Midbrain (tissue), 1 donor: ENCODE results near the gene DDX42.
A peak's percentile ranks its signal among the peaks of the same experiment; 100 is the strongest.
"Not testable (repeated sequence)": the region's sequence is repeated elsewhere in the genome, so short reads cannot be mapped to it uniquely, and the experiment has no call there.

Experiments used
- DNase-seq: peaks from one replicate; lab custom pipeline; 2025; lab: John Stamatoyannopoulos, UW

The DDX42 gene

DNA sequence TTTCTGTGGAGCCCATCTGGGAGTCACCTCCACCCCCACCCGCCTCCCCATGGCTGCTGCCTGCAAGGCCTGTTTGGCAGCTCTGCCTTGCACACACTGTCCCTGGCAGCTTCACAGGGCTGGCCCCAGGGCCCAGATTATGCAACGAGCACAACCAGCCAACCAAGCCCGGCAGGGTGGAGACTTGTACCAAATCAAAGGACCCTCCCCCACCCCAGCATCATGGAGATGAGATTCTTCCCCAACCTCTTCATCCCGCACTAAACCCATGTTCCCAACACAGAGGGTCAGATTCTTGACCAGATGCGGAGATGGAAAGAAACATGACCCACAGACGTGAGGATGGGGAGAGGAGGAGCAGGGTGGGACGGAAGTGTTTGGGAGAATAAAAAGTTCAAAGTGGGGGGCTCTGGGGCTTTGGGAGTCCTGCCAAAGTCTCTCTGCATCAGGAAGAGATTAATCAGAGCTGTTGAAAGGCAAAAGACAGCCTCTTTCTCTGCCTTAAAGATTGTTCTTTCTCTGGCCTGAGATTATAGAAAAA lies 64.7 kb downstream of the DDX42 start:
- peak; percentile 91 for DNase-seq

DNA sequence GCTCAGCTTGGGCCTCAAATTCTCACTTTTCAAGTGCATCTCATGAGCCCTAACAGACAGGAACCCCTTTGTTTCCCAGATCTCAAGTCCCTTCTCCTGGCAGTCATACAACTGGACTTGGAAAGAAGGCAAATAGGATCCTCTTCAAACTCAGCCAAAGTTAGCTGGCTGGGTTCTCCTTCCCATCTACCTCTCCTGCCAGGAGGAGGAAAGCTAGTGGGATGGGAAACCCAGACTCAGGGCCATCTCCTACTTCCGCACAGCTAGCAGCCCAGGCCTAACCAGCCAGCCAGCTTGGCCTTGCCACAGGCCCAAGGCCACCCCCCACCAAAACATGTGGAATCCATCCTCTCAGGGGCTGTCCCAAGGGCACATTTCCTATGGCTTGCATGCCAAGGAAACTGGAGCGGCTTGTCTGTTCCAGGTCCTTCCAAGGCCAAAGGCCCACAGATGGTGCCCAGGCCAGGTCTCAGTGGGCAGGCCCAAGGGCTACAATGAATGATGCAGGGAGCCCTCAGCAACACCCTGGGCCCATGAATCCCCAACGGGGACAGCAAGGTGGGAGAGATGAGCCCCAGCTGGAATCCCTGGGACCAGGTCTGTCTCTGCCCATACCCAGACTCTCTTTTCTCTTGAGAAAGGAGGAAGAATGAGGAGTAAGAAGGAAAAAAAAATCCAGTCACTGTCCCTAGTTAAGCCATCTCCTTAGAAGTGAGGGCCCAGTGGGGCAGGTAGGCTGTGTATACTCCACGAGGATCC lies 66.8 kb downstream of the DDX42 start:
- peak; percentile 31 for DNase-seq

DNA sequence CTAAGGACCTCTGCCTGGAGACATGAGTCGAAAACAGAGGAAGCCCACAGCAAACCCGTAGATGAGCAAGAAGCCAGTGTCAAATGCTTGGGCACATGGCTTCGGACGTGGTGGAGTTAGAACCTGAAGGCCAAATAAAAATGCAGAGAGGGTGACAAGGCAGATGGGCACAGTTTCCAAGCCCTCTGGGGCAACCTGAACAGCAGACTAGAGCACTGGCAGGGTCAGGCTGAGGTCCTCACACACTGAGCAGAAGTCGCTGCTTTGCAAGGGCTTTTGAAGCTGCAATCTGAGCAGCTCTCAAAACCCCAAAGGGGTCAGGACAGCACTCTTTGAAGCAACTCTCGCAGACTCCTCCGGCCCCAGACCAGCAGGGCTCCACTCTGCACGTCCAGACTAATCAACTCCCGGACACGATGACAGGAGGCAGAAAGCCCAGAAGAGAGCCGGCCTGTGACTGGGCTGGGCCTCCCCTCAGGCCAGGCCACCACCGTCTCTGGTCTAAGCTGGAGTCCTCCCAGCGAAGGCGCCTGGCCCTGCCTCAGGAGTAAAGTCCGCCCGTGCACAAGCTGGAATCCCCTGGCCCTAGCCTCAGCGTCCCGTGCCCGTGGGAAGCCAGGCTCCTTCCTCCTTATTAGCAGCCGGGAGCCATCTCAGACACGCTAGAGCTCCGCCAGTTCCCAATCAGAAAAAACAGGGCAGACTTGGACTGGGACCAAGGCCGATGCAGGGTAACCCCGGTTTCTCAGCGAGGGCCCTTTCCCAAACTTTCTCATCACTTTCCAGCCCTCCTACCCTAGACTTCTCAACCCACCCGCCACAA lies 67.6 kb downstream of the DDX42 start:
- peak; percentile 51 for DNase-seq

GRCh38 chr17:63842173-63842539 lies 68.2 kb downstream of the DDX42 start:
- no peak for DNase-seq

DNA sequence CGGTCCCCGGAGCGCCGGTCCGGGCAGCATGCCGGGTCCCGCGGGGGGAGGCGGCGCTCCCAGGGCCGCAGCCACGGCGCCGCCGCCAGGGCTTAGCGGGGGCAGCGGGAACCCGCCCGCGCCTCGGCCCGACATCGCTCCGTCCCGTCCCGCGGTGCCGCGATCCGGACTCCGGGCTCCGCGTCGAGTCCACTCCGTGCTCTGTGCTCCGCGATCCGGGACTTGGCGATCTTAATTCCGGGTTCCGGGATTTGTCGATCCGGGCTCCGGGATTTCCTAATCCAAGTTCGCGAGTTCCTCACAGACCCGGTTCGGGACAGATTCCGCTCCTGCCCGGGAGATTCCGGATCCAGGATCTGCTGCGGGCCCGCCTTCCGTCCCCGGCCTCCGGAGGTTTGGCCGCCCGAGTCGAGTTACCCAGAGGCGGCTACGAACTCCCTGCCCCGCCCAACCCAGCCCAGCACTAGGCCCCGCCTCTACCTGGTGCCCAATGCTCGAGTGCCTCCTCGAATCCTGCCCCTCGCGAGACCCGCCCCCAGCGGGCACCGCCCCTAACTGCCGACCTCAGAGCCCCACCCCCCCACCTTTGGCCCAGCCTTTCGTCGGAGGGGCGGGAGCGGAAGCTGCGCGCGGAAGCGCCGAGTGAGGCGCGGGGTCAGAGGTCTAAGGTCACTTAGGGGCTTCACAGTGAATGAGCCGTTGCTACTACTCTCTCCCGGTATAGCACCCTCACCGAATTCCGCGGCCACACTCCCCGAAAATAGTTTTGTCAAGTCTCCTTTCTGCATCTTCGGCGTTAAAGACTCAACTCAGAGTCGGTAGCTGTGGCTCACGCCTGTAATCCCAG lies 68.8 kb downstream of the DDX42 start, which contains the start of gene SMARCD2:
Gene SMARCD2 (minus strand): TSS at position 146 of the 847 bp plus-strand sequence. CDS start 11 bp downstream, at position 135.
- peak; percentile 97 for DNase-seq

DNA sequence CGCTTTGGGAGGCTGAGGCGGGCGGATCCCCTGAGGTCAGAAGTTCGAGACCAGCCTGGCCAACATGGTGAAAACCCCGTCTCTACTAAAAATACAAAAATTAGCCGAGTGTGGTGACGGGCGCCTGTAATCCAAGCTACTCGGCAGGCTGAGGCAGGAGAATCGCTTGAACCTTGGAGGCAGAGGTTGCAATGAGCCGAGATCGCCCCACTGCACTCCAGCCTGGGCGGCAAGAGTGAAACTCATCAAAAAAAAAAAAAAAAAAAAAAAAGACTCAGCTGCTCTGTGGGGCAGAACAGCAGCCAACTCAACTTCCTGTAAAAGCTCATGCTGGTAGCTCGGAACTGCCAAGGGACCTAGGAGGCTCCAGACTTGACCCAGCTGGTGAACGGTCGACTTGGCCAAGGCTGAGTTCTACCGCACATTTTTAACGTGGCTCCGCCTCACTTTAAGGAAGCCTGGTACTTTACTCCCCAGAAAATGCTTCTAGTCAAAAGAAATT lies 69.5 kb downstream of the DDX42 start:
- not testable (repeated sequence) for DNase-seq

DNA sequence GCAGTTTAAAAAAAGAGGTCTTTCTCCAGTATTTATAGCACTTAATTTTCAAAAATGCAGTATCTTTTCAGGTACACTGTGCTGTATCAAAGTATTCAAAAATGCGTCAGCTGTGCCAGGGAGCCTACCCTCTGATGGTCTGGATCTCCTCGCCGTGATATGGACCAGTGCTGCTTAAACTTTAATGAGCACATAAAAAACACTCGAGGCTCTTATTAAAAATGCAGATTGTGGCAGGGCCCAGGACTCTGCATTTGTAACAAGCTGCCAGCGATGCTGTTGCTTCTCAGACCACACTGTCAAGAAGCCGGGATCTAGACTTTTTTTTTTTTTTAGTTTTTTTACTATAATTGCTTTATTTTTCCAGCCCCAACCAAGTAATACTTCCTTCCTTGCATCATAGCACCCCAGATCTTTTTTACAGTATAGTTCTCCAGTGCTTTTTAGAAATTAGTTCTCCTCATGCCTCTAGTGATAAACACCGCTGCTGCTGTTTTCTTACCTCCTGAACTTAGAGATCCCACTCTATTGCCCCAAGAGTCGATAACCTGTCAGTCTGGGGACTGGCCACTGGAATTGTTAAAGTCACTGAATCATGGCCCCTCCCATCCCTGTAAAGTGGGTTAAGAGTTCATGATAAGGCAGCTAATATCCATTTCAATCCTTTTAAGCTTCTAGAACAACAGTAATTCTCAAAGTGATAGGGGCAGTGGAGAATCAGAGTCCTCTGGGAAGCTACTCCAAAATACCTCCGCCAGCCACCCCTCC lies 70.1 kb downstream of the DDX42 start:
- DNase-seq, result no peak

DNA sequence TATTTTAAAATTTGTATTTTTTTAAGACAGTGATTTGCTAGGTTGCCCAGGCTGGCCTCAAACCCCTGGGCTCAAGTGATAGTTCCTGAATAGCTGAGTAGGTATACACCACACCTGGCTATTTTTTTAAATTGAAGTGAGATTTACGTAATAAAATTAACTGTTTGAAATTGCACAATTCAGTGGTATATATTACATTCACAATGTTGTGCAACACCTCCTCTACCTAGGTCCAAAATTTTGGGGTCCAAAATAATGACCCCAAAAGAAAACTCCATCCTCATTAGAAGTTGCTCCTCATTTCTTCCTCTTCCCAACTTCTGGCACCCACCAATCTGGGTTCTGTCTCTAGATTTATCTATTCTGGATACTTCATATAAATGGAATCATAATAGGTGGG lies 71.5 kb downstream of the DDX42 start:
- DNase-seq, result no peak

DNA sequence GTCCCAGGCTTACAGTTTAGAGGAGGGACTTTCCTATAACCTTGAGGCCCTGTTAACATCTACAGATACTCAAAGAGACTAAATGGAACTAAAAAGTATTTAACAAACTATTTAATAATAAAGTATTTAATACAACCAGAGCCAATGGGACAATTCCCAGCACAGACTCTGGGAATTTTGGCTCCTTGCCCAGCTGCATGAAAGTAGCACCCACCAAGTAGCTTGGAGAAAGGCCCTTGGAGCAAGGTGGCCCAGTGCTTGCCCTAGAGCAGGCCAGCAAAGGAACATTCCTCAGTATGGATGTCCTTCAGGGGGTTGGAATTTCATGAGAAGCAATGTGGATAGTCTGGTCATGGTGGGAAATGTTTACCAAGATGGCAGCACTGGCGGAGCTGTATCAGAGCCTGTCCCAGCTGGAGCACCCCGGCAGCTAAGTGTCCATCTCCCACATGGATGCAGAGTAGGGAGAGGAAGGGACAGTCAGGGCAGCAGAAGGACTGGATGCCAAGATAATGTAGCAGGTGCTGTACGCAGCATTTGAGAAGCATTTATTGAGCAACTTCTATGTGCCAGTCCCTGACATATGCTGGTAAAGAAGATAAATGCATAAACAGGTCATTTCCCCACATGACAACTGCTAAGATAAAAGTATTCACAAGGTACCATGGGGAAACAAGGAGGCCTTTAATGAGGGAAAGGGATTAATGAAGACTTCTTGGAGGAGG lies 73.7 kb downstream of the DDX42 start:
- no peak for DNase-seq

- peak; percentile 86 for DNase-seq
Measured at GRCh38 chr17:63848834-63849689, 75.1 kb downstream of the DDX42 start.

DNA sequence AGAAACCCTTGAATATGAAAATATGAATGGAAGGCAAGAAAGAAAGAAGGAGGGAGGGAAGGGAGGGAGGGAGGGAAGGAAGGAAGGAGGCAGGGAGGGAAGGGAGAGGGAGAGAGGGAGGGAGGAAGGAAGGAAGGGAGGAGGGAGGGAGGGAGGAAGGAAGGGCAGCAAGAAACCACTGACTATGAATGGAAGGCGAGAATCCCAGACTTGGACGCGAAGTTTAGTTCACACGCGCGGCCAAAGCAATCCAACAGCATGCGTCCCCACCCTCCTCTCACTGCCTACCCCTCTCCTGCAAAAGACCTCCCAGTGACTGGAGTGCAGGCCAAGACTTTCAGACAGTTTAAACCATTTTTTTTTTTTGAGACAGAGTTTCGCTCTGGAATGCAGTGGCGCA lies 76.4 kb downstream of the DDX42 start:
- no peak for DNase-seq

GRCh38 chr17:63853260-63853659 lies 79.3 kb downstream of the DDX42 start:
- no peak for DNase-seq

- no peak for DNase-seq
Measured at GRCh38 chr17:63854709-63855108, 80.7 kb downstream of the DDX42 start.

DNA sequence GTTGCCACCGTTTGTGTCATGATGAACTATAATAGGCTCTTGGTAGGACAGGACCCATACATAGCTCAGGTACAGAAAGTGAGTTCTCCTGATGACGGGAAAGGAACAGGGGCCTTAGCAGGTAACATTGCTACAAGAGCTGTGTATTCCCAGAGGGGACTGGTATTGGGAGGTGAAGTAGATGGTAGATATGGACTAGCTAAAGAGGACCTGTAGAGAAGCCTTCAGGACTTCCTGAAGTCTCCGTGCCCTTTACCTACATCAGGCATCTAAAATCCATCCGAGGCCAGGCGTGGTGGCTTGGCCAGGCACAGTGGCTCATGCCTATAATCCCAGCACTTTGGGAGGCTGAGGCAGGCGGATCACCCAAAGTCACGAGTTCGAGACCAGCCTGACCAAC lies 81.2 kb downstream of the DDX42 start:
- DNase-seq, result no peak

GRCh38 chr17:63856425-63856824 lies 82.5 kb downstream of the DDX42 start:
- not testable (repeated sequence) for DNase-seq

- no peak for DNase-seq
Measured at GRCh38 chr17:63859257-63859656, 85.3 kb downstream of the DDX42 start.

DNA sequence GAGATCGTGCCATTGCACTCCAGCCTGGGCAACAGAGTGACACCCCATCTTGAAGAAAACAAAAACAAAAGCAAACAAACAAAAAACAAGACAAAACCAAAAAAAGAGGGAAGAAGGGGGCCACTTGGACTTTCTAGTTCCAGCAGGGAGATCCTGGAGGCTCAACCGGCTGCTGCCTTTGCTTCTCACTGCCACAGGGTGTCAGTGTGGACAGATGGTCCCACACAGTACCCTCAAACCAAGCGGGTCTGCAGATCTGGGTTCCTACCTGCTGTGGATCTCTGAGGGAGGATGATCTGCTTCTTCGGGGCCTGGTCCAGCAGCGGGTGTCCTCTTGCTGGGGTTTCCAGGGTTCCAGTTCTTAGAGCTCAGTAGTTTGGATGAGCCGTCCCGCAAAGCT lies 92.7 kb downstream of the DDX42 start:
- not testable (repeated sequence) for DNase-seq
